Measurements from ENCODE around the gene FOXC1. TPM values are rescaled to one million over a fixed set of nuclear protein-coding genes. Genes with fewer than 3 reads are reported as not detected.

The FOXC1 gene
- total and polyA plus RNA-seq, 2 experiments from 2014 or later: 0.10 to 0.13 TPM

DNA sequence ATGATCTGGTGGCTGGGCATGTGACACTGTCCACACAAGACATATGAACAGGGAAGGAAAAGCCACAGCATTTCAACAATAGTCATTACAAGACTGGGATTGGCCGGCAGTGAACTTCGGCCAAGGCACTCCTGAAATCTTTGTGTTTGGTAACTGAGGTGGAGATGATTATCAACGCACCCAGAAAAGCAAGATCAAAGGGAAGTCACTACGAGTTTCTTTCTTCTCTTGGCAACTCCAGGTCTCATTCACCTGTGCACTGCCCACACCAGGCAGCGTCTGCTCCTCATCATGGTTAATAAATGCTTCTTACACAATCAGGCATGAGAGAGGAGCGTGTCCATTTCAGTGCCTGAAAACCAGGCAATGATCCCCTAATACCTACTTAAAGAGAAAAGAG, 20.5 kb upstream of the FOXC1 start:
- H3K27me3 ChIP-seq (ENCODE audit: insufficient read depth): no peaks in the 10 kb centered on the region
- no peaks in the 10 kb centered on the region for H3K36me3 ChIP-seq (ENCODE audit: insufficient read depth)
- H3K36me3 Mint-ChIP-seq (ENCODE audit: low read depth): no peaks in the 10 kb centered on the region
- peaks cover 4% of the 10 kb centered on the region; the same call in 1 of the 2 replicates for H3K9me2 ChIP-seq (ENCODE audit: insufficient read depth)
- H4K20me1 ChIP-seq (replicated peaks; ENCODE audit: insufficient read depth): no peaks in the 10 kb centered on the region
- no peaks in the 10 kb centered on the region for H3K9me3 Mint-ChIP-seq
- no peak overlapping the region for H3K27ac ChIP-seq (ENCODE audit: low read depth)
- no peak for TF ChIP-seq JUNB (IDR thresholded peaks at IDR 0.05; ENCODE audit: unreplicated experiment)
- TF ChIP-seq, protein P1, sequence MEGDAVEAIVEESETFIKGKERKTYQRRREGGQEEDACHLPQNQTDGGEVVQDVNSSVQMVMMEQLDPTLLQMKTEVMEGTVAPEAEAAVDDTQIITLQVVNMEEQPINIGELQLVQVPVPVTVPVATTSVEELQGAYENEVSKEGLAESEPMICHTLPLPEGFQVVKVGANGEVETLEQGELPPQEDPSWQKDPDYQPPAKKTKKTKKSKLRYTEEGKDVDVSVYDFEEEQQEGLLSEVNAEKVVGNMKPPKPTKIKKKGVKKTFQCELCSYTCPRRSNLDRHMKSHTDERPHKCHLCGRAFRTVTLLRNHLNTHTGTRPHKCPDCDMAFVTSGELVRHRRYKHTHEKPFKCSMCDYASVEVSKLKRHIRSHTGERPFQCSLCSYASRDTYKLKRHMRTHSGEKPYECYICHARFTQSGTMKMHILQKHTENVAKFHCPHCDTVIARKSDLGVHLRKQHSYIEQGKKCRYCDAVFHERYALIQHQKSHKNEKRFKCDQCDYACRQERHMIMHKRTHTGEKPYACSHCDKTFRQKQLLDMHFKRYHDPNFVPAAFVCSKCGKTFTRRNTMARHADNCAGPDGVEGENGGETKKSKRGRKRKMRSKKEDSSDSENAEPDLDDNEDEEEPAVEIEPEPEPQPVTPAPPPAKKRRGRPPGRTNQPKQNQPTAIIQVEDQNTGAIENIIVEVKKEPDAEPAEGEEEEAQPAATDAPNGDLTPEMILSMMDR (conservative IDR thresholded peaks at IDR 0.05; ENCODE audit: low read depth in 2 of 2): no peak
- no peak for TF ChIP-seq ZNF331 (CRISPR knock-in tag; IDR thresholded peaks at IDR 0.05; ENCODE audit: low read depth)
- TF ChIP-seq, protein P2, sequence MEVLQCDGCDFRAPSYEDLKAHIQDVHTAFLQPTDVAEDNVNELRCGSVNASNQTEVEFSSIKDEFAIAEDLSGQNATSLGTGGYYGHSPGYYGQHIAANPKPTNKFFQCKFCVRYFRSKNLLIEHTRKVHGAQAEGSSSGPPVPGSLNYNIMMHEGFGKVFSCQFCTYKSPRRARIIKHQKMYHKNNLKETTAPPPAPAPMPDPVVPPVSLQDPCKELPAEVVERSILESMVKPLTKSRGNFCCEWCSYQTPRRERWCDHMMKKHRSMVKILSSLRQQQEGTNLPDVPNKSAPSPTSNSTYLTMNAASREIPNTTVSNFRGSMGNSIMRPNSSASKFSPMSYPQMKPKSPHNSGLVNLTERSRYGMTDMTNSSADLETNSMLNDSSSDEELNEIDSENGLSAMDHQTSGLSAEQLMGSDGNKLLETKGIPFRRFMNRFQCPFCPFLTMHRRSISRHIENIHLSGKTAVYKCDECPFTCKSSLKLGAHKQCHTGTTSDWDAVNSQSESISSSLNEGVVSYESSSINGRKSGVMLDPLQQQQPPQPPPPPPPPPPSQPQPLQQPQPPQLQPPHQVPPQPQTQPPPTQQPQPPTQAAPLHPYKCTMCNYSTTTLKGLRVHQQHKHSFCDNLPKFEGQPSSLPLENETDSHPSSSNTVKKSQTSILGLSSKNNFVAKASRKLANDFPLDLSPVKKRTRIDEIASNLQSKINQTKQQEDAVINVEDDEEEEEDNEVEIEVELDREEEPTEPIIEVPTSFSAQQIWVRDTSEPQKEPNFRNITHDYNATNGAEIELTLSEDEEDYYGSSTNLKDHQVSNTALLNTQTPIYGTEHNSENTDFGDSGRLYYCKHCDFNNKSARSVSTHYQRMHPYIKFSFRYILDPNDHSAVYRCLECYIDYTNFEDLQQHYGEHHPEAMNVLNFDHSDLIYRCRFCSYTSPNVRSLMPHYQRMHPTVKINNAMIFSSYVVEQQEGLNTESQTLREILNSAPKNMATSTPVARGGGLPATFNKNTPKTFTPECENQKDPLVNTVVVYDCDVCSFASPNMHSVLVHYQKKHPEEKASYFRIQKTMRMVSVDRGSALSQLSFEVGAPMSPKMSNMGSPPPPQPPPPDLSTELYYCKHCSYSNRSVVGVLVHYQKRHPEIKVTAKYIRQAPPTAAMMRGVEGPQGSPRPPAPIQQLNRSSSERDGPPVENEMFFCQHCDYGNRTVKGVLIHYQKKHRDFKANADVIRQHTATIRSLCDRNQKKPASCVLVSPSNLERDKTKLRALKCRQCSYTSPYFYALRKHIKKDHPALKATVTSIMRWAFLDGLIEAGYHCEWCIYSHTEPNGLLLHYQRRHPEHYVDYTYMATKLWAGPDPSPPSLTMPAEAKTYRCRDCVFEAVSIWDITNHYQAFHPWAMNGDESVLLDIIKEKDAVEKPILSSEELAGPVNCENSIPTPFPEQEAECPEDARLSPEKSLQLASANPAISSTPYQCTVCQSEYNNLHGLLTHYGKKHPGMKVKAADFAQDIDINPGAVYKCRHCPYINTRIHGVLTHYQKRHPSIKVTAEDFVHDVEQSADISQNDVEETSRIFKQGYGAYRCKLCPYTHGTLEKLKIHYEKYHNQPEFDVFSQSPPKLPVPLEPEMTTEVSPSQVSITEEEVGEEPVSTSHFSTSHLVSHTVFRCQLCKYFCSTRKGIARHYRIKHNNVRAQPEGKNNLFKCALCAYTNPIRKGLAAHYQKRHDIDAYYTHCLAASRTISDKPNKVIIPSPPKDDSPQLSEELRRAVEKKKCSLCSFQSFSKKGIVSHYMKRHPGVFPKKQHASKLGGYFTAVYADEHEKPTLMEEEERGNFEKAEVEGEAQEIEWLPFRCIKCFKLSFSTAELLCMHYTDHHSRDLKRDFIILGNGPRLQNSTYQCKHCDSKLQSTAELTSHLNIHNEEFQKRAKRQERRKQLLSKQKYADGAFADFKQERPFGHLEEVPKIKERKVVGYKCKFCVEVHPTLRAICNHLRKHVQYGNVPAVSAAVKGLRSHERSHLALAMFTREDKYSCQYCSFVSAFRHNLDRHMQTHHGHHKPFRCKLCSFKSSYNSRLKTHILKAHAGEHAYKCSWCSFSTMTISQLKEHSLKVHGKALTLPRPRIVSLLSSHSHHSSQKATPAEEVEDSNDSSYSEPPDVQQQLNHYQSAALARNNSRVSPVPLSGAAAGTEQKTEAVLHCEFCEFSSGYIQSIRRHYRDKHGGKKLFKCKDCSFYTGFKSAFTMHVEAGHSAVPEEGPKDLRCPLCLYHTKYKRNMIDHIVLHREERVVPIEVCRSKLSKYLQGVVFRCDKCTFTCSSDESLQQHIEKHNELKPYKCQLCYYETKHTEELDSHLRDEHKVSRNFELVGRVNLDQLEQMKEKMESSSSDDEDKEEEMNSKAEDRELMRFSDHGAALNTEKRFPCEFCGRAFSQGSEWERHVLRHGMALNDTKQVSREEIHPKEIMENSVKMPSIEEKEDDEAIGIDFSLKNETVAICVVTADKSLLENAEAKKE (CRISPR knock-in tag; IDR thresholded peaks at IDR 0.05): no peak
- no peak for TF ChIP-seq ZNF114 (CRISPR knock-in tag; IDR thresholded peaks at IDR 0.05)
- no peak for TF ChIP-seq STAT1 (IDR thresholded peaks at IDR 0.05; ENCODE audit: unreplicated experiment)
- no peak for TF ChIP-seq CREB1 (CRISPR knock-in tag; IDR thresholded peaks at IDR 0.05; ENCODE audit: low read depth)
- TF ChIP-seq, protein P3, sequence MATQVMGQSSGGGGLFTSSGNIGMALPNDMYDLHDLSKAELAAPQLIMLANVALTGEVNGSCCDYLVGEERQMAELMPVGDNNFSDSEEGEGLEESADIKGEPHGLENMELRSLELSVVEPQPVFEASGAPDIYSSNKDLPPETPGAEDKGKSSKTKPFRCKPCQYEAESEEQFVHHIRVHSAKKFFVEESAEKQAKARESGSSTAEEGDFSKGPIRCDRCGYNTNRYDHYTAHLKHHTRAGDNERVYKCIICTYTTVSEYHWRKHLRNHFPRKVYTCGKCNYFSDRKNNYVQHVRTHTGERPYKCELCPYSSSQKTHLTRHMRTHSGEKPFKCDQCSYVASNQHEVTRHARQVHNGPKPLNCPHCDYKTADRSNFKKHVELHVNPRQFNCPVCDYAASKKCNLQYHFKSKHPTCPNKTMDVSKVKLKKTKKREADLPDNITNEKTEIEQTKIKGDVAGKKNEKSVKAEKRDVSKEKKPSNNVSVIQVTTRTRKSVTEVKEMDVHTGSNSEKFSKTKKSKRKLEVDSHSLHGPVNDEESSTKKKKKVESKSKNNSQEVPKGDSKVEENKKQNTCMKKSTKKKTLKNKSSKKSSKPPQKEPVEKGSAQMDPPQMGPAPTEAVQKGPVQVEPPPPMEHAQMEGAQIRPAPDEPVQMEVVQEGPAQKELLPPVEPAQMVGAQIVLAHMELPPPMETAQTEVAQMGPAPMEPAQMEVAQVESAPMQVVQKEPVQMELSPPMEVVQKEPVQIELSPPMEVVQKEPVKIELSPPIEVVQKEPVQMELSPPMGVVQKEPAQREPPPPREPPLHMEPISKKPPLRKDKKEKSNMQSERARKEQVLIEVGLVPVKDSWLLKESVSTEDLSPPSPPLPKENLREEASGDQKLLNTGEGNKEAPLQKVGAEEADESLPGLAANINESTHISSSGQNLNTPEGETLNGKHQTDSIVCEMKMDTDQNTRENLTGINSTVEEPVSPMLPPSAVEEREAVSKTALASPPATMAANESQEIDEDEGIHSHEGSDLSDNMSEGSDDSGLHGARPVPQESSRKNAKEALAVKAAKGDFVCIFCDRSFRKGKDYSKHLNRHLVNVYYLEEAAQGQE (IDR thresholded peaks at IDR 0.05; ENCODE audit: unreplicated experiment): no peak
- no peak for TF ChIP-seq EZH2 (IDR thresholded peaks at IDR 0.05; ENCODE audit: low read depth, unreplicated experiment)
- H3K79me2 ChIP-seq (replicated peaks; ENCODE audit: insufficient read depth): no peaks in the 10 kb centered on the region
- DNase-seq (ENCODE audit: low spot score) (no peak), ATAC-seq (no peak)
- peaks cover 8% of the 10 kb centered on the region for H3K27me3 Mint-ChIP-seq (ENCODE audit: insufficient read depth, low read depth, poor library complexity)
- no peaks in the 10 kb centered on the region for H3F3A ChIP-seq (replicated peaks; ENCODE audit: low read depth)
- no peaks in the 10 kb centered on the region for H3K4me1 Mint-ChIP-seq
- H2AFZ ChIP-seq: no peak overlapping the region
- H3K4me1 ChIP-seq (ENCODE audit: insufficient read depth): no peaks in the 10 kb centered on the region
- no peak overlapping the region for H3K4me3 ChIP-seq
- H3K27ac Mint-ChIP-seq: no peak overlapping the region
- H3K4me3 Mint-ChIP-seq: no peak overlapping the region
- H3K4me2 ChIP-seq: no peak overlapping the region
